Astrocyte of the spinal cord (primary cell): ENCODE results near the gene GOLGA8N.
A peak's percentile ranks its signal among the peaks of the same experiment; 100 is the strongest.
"Not testable (repeated sequence)": the region's sequence is repeated elsewhere in the genome, so short reads cannot be mapped to it uniquely, and the experiment has no call there.

Experiments used
- DNase-seq: peaks from one replicate; pipeline ENCODE4 v3.0.0; 2011; ENCODE audit warnings: low read depth, low spot score
- H3K4me3 ChIP-seq: 2 replicates; pipeline ENCODE4 v1.5.1; 2011; ENCODE audit warnings: low read depth, mild to moderate bottlenecking, low read length, moderate library complexity
- in situ Hi-C: cut with HindIII; loops from 2 replicates; pipeline ENCODE4 v1.10.0; 2017; ENCODE audit warnings: low sequenced_read_pairs
- TF ChIP-seq, protein P1 (sequence below): IDR thresholded peaks from 2 replicates; pipeline ENCODE4 v1.5.1; 2012; ENCODE audit warnings: low read depth, mild to moderate bottlenecking, low read length, inconsistent platforms

Gene GOLGA8N

DNA sequence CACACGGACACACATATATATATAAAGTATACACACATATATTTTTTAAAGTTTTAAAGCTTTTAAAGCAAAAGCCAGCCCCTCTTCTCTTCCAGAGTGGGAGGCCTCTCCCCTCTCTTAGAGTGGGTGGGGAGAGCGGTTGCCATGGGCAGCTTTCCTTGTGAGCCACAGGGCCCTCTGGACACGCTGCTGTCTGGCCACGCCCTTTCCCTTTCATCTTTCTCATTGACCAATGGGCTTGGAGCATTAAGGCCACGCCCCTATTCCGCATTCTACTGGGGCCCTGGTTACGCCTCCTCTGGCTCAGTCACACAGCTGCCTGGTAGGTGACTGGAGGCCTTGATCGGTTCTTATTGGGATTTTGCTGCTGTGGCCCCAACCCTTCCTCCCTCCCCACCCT is at the start of gene GOLGA8N:
Gene GOLGA8N, plus strand, starts transcription at position 306 of the 400 bp plus-strand sequence.
- in situ Hi-C loops, DNase-seq, H3K4me3 ChIP-seq: not testable (repeated sequence)

DNA sequence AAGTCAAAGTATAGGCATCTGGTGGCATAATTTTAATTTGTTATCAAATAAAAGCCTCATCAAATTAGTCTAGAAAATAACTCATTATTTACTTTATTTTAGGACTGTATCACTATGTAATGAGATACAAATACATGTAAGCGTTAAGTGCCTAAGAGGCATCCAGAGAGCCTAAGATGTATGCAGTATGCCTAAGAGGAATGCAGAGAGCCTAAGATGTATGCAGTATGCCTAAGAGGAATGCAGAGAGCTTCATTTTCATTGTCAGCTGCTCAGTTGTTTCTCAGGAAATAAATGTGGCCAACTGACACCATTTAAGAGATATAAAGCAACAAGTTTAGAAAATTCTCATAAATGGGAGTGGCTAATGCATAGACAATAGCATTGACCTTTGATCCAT is 49.8 kb upstream of the GOLGA8N start:
- in situ Hi-C loops, H3K4me3 ChIP-seq, DNase-seq: not testable (repeated sequence)

DNA sequence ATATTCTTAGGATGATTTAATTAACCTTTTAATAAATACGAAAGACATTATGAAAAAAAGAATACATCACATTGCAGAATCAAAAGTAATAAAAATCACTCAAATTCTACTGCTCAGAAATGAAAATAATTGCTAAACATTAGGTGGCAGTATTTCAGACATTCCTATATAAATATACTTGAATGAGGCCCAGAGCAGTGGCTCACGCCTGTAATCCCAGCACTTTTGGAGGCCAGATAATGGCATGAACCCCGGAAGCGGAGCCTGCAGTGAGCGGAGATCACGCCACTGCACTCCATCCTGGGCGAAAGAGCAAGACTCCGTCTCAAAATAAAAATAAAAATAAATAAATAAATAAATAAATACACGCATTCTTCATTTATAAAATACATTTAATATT is 48.1 kb upstream of the GOLGA8N start:
- H3K4me3 ChIP-seq, in situ Hi-C loops, DNase-seq: not testable (repeated sequence)

GRCh38 chr15:32554587-32554986 is 38.7 kb upstream of the GOLGA8N start:
- DNase-seq, in situ Hi-C loops, H3K4me3 ChIP-seq: not testable (repeated sequence)

DNA sequence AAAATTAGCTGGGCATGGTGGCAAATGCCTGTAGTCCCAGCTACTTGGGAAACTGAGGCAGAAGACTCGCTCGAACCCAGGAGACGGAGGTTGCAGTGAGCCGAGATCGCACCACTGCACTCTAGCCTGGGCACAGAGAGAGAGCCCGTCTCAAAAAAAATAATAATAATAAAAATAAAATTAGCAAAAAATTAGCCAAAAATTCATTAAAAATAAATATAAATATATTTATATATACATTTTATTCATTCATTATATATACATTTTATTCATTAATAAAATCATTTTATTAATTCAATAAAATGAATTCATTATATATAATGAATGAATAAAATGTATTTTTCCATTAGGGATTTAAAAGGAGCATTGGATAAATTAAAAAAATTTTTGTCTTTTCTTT is 31.1 kb upstream of the GOLGA8N start:
- H3K4me3 ChIP-seq, in situ Hi-C loops, DNase-seq: not testable (repeated sequence)

DNA sequence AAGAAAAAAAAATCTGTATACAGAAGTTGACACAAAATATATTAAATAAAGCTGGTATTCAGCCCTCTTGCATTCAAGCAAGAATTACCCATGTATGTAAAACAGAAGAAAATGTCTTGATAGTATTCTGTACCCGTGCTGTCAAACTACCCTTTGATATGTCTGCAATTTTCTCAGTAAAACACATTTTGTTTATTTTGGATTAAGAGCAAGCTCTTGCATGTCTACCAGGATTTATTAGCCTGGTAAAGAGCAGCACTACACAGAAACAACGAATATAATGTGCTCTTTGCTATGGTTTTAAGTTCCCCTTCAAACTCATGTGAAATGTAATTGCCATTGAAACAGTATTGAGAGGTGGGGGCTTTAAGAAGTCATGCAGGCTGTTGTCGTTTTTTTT is 24.3 kb upstream of the GOLGA8N start:
- in situ Hi-C loops, DNase-seq, H3K4me3 ChIP-seq: not testable (repeated sequence)

- H3K4me3 ChIP-seq, DNase-seq, in situ Hi-C loops: not testable (repeated sequence)
Observed at GRCh38 chr15:32578482-32578881, 14.8 kb upstream of the GOLGA8N start.

DNA sequence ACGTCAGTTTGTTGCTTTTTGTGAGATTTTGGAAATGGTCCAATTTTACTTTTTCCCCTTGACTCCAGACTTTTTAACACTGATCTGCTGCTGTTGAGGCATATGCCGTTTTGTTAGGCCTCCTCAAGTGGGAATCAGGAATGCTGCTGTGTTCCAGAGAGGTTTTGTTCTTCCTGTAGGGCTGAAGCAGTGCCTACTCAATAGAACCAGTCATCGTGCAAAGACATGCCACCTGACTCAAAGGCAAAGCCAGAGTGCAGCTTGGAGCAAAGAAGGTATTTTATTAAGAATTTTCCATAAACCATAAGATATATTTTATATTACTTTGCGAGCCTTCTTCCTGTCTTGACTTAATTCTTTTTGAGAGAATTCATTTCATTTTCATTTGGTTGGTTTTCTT is 7.4 kb upstream of the GOLGA8N start:
- DNase-seq, in situ Hi-C loops, H3K4me3 ChIP-seq: not testable (repeated sequence)

DNA sequence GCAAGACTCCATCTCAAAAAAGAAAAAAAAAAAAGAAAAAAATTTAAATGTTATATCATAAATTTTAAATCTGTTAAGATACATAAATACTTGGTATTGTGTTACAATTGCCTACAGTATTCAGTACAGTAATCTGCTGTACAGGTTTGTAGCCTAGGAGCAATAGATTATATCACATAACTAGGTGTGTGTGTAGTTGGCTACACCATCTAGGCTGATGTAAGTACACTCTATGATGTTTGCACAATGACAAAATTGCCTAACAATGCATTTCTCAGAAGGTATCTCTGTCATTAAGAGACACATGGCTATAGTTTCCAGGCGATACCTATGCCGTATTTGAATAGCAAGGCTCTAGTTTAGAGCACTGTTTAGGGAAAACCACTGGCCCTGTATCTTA is 16.3 kb downstream of the GOLGA8N start:
- H3K4me3 ChIP-seq, in situ Hi-C loops, DNase-seq: not testable (repeated sequence)

GRCh38 chr15:32610719-32611118 is 17.5 kb downstream of the GOLGA8N start:
- H3K4me3 ChIP-seq, in situ Hi-C loops: not testable (repeated sequence)
- DNase-seq: peak; percentile 60

DNA sequence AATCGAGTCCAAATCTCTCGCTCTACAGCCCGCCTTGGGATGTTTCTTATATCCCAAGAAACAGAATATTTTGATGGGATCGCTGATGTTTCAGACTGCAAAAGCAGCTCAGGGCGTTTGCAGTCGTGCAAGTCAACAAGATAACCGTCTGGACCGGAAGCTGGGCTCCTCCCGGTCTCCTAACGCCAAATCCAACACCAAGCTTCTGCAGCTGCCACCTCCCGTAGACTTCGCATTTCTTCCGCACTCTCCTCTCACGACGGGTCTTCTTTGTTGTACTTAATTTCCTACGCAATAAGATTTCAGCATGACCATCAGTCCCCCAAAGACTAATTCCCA is 21.4 kb downstream of the GOLGA8N start:
- DNase-seq, in situ Hi-C loops: not testable (repeated sequence)
- peak overlapping the region; percentile 67 for H3K4me3 ChIP-seq

- H3K4me3 ChIP-seq: peak within 1 kb of the TSS; percentile 67
- in situ Hi-C loops: not testable (repeated sequence)
- DNase-seq: peak; percentile 96
Observed at GRCh38 chr15:32615051-32615870, 22.0 kb downstream of the GOLGA8N start, which contains the start of gene ARHGAP11A. ARHGAP11A (plus strand) TSS chr15:32615504; CDS start chr15:32616212, 708 bp downstream.

DNA sequence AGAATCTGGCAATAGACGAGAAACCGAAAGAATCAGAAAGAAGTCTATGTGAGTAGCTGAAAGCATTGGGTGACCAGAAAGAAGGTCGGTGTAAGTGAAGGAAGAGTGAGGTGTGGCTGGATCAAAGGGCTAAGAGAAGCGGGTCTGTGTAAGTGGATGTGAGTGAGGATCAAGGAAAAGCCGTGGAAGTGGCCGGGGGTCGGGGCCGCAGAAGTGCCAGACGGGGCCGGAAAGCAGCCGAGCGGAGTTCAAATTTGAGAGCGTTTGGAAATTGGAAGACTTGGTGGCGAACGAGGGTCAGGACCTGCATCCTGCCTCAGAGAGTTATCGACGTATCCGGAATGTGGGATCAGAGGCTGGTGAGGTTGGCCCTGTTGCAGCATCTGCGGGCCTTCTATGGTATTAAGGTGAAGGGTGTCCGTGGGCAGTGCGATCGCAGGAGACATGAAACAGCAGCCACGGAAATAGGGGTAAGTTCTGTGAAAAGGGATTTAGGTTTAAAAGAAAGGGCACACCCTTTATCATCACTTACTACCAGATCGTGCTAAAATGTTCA is 22.7 kb downstream of the GOLGA8N start:
- DNase-seq: not testable (repeated sequence)

DNA sequence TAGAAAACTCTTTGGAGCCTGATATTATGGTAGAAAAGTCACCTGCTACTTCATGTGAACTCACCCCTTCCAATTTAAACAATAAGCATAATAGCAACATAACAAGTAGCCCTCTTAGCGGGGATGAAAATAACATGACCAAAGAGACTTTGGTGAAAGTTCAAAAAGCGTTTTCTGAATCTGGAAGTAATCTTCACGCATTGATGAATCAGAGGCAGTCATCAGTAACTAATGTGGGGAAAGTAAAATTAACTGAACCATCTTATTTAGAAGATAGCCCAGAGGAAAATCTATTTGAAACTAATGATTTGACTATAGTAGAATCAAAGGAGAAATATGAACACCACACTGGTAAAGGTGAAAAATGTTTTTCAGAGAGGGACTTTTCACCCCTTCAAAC is 43.2 kb downstream of the GOLGA8N start:
- TF ChIP-seq, protein P1, sequence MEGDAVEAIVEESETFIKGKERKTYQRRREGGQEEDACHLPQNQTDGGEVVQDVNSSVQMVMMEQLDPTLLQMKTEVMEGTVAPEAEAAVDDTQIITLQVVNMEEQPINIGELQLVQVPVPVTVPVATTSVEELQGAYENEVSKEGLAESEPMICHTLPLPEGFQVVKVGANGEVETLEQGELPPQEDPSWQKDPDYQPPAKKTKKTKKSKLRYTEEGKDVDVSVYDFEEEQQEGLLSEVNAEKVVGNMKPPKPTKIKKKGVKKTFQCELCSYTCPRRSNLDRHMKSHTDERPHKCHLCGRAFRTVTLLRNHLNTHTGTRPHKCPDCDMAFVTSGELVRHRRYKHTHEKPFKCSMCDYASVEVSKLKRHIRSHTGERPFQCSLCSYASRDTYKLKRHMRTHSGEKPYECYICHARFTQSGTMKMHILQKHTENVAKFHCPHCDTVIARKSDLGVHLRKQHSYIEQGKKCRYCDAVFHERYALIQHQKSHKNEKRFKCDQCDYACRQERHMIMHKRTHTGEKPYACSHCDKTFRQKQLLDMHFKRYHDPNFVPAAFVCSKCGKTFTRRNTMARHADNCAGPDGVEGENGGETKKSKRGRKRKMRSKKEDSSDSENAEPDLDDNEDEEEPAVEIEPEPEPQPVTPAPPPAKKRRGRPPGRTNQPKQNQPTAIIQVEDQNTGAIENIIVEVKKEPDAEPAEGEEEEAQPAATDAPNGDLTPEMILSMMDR: no peak
- H3K4me3 ChIP-seq: no peak overlapping the region
- in situ Hi-C loops: no loop called here
- DNase-seq: peak; percentile 10

More for the DNA sequence above, 22.7 kb downstream of the GOLGA8N start:
- peak overlapping the region; percentile 67 for H3K4me3 ChIP-seq
- in situ Hi-C loops: not testable (repeated sequence)
